Measurements from ENCODE around the gene SBF2. TPM values are rescaled to one million over a fixed set of nuclear protein-coding genes. Genes with fewer than 3 reads are reported as not detected.

SBF2 gene
- total and polyA plus RNA-seq, 10 donors: 3.6 to 70.9 (median 57.1) TPM

GRCh38 chr11:9878936-9879335, 415.1 kb downstream of the SBF2 start:
- Histone ChIP-seq H3K4me3 (no peak overlapping the region), H3K27ac (no peak overlapping the region), H3K4me1 (no peaks in the 10 kb centered on the region), H3K27me3 (replicated peaks in 1 of 7) (no peaks in the 10 kb centered on the region), H3K36me3 (no peaks in the 10 kb centered on the region), H3K9me3 (peaks cover 0 to 8% (median 5%) of the 10 kb centered on the region in 8 donors)
- no peak for TF ChIP-seq POLR2A (IDR thresholded peaks at IDR 0.05)
- no peak for TF ChIP-seq POLR2AphosphoS5 (IDR thresholded peaks at IDR 0.05)
- TF ChIP-seq, protein P1, sequence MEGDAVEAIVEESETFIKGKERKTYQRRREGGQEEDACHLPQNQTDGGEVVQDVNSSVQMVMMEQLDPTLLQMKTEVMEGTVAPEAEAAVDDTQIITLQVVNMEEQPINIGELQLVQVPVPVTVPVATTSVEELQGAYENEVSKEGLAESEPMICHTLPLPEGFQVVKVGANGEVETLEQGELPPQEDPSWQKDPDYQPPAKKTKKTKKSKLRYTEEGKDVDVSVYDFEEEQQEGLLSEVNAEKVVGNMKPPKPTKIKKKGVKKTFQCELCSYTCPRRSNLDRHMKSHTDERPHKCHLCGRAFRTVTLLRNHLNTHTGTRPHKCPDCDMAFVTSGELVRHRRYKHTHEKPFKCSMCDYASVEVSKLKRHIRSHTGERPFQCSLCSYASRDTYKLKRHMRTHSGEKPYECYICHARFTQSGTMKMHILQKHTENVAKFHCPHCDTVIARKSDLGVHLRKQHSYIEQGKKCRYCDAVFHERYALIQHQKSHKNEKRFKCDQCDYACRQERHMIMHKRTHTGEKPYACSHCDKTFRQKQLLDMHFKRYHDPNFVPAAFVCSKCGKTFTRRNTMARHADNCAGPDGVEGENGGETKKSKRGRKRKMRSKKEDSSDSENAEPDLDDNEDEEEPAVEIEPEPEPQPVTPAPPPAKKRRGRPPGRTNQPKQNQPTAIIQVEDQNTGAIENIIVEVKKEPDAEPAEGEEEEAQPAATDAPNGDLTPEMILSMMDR (IDR thresholded peaks at IDR 0.05 in 8 of 11, conservative IDR thresholded peaks at IDR 0.05 in 3 of 11): no peak
- intact Hi-C loops (cut with DNase I; ENCODE audit: low total_unique reads): no loop called here
- WGBS, 5 donors: 71 to 94% (median 83%) methylated on average over 2 of the region's 2 CpGs
- DNase-seq: no peak

- Histone ChIP-seq H3K4me1 (no peaks in the 10 kb centered on the region), H3K9me3 (peaks cover 0 to 21% (median 11%) of the 10 kb centered on the region in 8 donors), H3K4me3 (no peak overlapping the region), H3K27ac (no peak overlapping the region), H3K36me3 (peaks cover 0 to 5% (median 0%) of the 10 kb centered on the region in 6 donors), H3K27me3 (replicated peaks in 1 of 7) (no peaks in the 10 kb centered on the region)
- intact Hi-C loops (cut with DNase I; ENCODE audit: low total_unique reads): no loop called here
- no peak for DNase-seq
- 79 to 94% (median 88%) methylated on average over 5 of the region's 5 CpGs for WGBS, 5 donors
- TF ChIP-seq, protein P1 (IDR thresholded peaks at IDR 0.05 in 8 of 11, conservative IDR thresholded peaks at IDR 0.05 in 3 of 11): no peak
- TF ChIP-seq POLR2A (IDR thresholded peaks at IDR 0.05): no peak
- TF ChIP-seq POLR2AphosphoS5 (IDR thresholded peaks at IDR 0.05): no peak
These were observed 417.7 kb downstream of the SBF2 start for GRCh38 chr11:9876331-9876730.

GRCh38 chr11:9875862-9876261, 418.2 kb downstream of the SBF2 start:
- Histone ChIP-seq H3K4me3 (no peak overlapping the region), H3K36me3 (peaks cover 0 to 5% (median 0%) of the 10 kb centered on the region in 6 donors), H3K9me3 (peaks cover 0 to 26% (median 11%) of the 10 kb centered on the region in 8 donors), H3K27me3 (replicated peaks in 1 of 7) (no peaks in the 10 kb centered on the region), H3K4me1 (no peaks in the 10 kb centered on the region), H3K27ac (no peak overlapping the region)
- TF ChIP-seq POLR2AphosphoS5 (IDR thresholded peaks at IDR 0.05) (no peak), POLR2A (IDR thresholded peaks at IDR 0.05) (no peak)
- TF ChIP-seq, protein P1 (IDR thresholded peaks at IDR 0.05 in 8 of 11, conservative IDR thresholded peaks at IDR 0.05 in 3 of 11): no peak
- intact Hi-C loops (cut with DNase I; ENCODE audit: low total_unique reads): no loop called here
- no peak for DNase-seq
- 62 to 84% (median 77%) methylated on average over 6 of the region's 6 CpGs for WGBS, 5 donors

GRCh38 chr11:9875399-9875798, 418.6 kb downstream of the SBF2 start:
- DNase-seq: no peak
- Histone ChIP-seq H3K4me1 (no peaks in the 10 kb centered on the region), H3K27me3 (replicated peaks in 1 of 7) (no peaks in the 10 kb centered on the region), H3K4me3 (no peak overlapping the region), H3K9me3 (peaks cover 0 to 30% (median 11%) of the 10 kb centered on the region in 8 donors), H3K27ac (no peak overlapping the region), H3K36me3 (peaks cover 0 to 9% (median 0%) of the 10 kb centered on the region in 6 donors)
- intact Hi-C loops (cut with DNase I; ENCODE audit: low total_unique reads): no loop called here
- 89 to 95% (median 94%) methylated on average over 1 of the region's 1 CpG for WGBS, 5 donors
- no peak for TF ChIP-seq POLR2AphosphoS5 (IDR thresholded peaks at IDR 0.05)
- TF ChIP-seq, protein P1 (IDR thresholded peaks at IDR 0.05 in 8 of 11, conservative IDR thresholded peaks at IDR 0.05 in 3 of 11): no peak
- no peak for TF ChIP-seq POLR2A (IDR thresholded peaks at IDR 0.05)

Measured in spleen (tissue), 11 donors.